ENCODE measurements around the gene DTHD1. TPM values are rescaled to one million over a fixed set of nuclear protein-coding genes. Genes with fewer than 3 reads are reported as not detected.

DTHD1 gene
- total and polyA plus RNA-seq, 8 donors, result 1.2 TPM; not detected in 7

- no peak for TF ChIP-seq POLR2AphosphoS5 (IDR thresholded peaks at IDR 0.05)
- no peak for TF ChIP-seq EP300 (IDR thresholded peaks at IDR 0.05)
- no peak for TF ChIP-seq CTCF (IDR thresholded peaks at IDR 0.05)
- no peak for TF ChIP-seq POLR2A (IDR thresholded peaks at IDR 0.05)
- Histone ChIP-seq H3K4me3 (no peak overlapping the region), H3K36me3 (no peaks in the 10 kb centered on the region), H3K4me1 (no peaks in the 10 kb centered on the region), H3K27ac (no peak overlapping the region), H3K9me3 (no peaks in the 10 kb centered on the region), H3K27me3 (no peaks in the 10 kb centered on the region)
- WGBS, 5 donors, result 72 to 84% (median 79%) methylated on average over 2 of the region's 2 CpGs
- intact Hi-C loops (cut with DNase I; ENCODE audit: low total_unique reads), result no loop called here
- no peak for DNase-seq
These were observed 2.6 kb downstream of the DTHD1 start for GRCh38 chr4:36283912-36284465.

GRCh38 chr4:36285784-36286480 is 4.5 kb downstream of the DTHD1 start:
- whole genome bisulfite sequencing, 5 donors, result 68 to 80% (median 78%) methylated on average over 6 of the region's 6 CpGs
- H3K27me3 ChIP-seq, result no peaks in the 10 kb centered on the region
- peak in 1 of 2 donors; percentile 51 for DNase-seq
- peak overlapping the region in 1 of 5 donors; percentile 29 for H3K27ac ChIP-seq
- TF ChIP-seq CTCF (IDR thresholded peaks at IDR 0.05) (no peak), EP300 (IDR thresholded peaks at IDR 0.05) (no peak), POLR2AphosphoS5 (IDR thresholded peaks at IDR 0.05) (no peak), POLR2A (IDR thresholded peaks at IDR 0.05) (no peak)
- intact Hi-C loops (cut with DNase I; ENCODE audit: low total_unique reads), result no loop called here
- H3K36me3 ChIP-seq, result no peaks in the 10 kb centered on the region
- H3K4me3 ChIP-seq, result no peak overlapping the region
- no peaks in the 10 kb centered on the region for H3K4me1 ChIP-seq
- H3K9me3 ChIP-seq, result no peaks in the 10 kb centered on the region

GRCh38 chr4:36286481-36286871 is 5.1 kb downstream of the DTHD1 start:
- no peak for DNase-seq
- Histone ChIP-seq H3K4me1 (no peaks in the 10 kb centered on the region), H3K36me3 (no peaks in the 10 kb centered on the region), H3K27me3 (no peaks in the 10 kb centered on the region), H3K4me3 (no peak overlapping the region), H3K27ac (peak overlapping the region in 1 of 5 donors; percentile 29), H3K9me3 (no peaks in the 10 kb centered on the region)
- intact Hi-C loops (cut with DNase I; ENCODE audit: low total_unique reads), result no loop called here
- 77 to 87% (median 84%) methylated on average over 4 of the region's 4 CpGs for WGBS, 5 donors
- TF ChIP-seq CTCF (IDR thresholded peaks at IDR 0.05), result no peak
- no peak for TF ChIP-seq POLR2A (IDR thresholded peaks at IDR 0.05)
- TF ChIP-seq EP300 (IDR thresholded peaks at IDR 0.05), result no peak
- no peak for TF ChIP-seq POLR2AphosphoS5 (IDR thresholded peaks at IDR 0.05)

- H3K4me3 ChIP-seq, result no peak overlapping the region
- intact Hi-C loops (cut with DNase I; ENCODE audit: low total_unique reads), result no loop called here
- no peaks in the 10 kb centered on the region for H3K4me1 ChIP-seq
- WGBS, 5 donors, result 50 to 74% (median 56%) methylated on average over 2 of the region's 2 CpGs
- no peaks in the 10 kb centered on the region for H3K9me3 ChIP-seq
- H3K27me3 ChIP-seq, result no peaks in the 10 kb centered on the region
- DNase-seq, result no peak
- H3K36me3 ChIP-seq, result no peaks in the 10 kb centered on the region
- TF ChIP-seq EP300 (IDR thresholded peaks at IDR 0.05), result no peak
- TF ChIP-seq POLR2AphosphoS5 (IDR thresholded peaks at IDR 0.05), result no peak
- no peak for TF ChIP-seq CTCF (IDR thresholded peaks at IDR 0.05)
- no peak for TF ChIP-seq POLR2A (IDR thresholded peaks at IDR 0.05)
- H3K27ac ChIP-seq, result no peak overlapping the region
These were observed 7.5 kb downstream of the DTHD1 start for GRCh38 chr4:36288731-36289426.

Data from stomach (tissue), 9 donors.